Left kidney (tissue), 8 donors: Measurements from ENCODE around the gene C1orf141. TPM values are rescaled to one million over a fixed set of nuclear protein-coding genes. Genes with fewer than 3 reads are reported as not detected.
A peak's percentile ranks its signal among the peaks of the same experiment; 100 is the strongest.
"Not testable (repeated sequence)": the region's sequence is repeated elsewhere in the genome, so short reads cannot be mapped to it uniquely, and the experiment has no call there.

Experiments used
- DNase-seq: peaks from one replicate; pipeline ENCODE4 v3.0.0-alpha.2; 2013
- long read RNA-seq, 8 donors: transcript quantifications; one replicate each; lab custom pipeline, GENCODE V29; 2026
- polyA plus RNA-seq: library from polyadenylated mRNA; unstranded; fragments of 120-200 nt; gene quantifications from one replicate; pipeline ENCODE4 v1.2.1, GENCODE V29; 2013; ENCODE audit not compliant: insufficient read length

Gene C1orf141
- polyA plus RNA-seq, result 0.13 TPM
- long read RNA-seq, donor 1, result 0 reads
- long read RNA-seq, donor 2, result 0 reads
- long read RNA-seq, donor 3, result 0 reads
- long read RNA-seq, donor 4, result 0 reads
- long read RNA-seq, donor 5, result 0 reads
- long read RNA-seq, donor 6, result 0 reads
- long read RNA-seq, donor 7, result 0 reads
- long read RNA-seq, donor 8, result 0 reads

- peak; percentile 64 for DNase-seq
These were observed at the start of gene C1orf141 for GRCh38 chr1:67134695-67135094. TSS of gene C1orf141 (minus strand) at chr1:67134970. CDS start at chr1:67127240, 7,730 bp downstream.

- no peak for DNase-seq
These were observed 40.8 kb upstream of the C1orf141 start for GRCh38 chr1:67175530-67176087.

- DNase-seq, result no peak
These were observed 40.0 kb upstream of the C1orf141 start for GRCh38 chr1:67174716-67175284.

DNA sequence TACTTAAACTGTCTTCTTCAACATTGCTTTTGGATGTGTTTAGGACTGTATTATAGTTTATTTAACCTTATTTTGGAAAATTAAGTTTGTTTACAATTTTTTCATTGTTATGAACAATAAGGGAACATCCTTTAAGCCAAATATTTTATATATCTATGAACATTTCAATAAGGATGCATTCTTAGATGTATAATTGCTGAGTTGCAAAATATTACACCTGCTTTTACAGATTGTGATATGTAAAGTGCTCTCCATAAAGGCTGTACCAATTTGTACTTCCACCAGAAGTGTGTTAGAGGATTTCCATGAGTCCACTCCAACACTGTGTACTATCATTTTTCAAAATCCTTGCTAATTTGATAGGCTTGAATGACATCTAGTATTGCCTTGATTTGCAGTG lies 39.2 kb upstream of the C1orf141 start:
- no peak for DNase-seq

- DNase-seq, result no peak
These were observed 37.2 kb upstream of the C1orf141 start for GRCh38 chr1:67171978-67172377.

GRCh38 chr1:67171574-67171955 lies 36.8 kb upstream of the C1orf141 start:
- no peak for DNase-seq

- DNase-seq, result no peak
These were observed 36.2 kb upstream of the C1orf141 start for GRCh38 chr1:67170751-67171573.

DNA sequence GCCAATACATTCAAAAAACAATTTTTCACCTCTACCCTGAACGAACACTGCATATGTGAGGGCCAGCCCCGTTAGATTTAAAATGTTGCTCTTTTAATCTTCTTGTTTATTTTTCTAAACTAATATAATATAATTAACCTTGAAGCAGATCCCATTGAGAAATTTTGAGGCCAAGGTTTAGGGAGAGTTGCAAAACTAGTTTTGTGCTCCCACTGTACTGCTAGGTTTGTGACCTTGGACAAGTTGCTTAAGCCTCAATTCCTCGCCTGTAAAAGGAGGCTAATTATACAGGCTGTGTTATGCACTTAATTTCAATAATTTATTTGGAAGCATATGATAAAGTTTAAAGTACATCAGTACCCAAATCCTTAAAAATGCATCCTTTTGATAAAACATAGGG lies 35.2 kb upstream of the C1orf141 start:
- no peak for DNase-seq

DNA sequence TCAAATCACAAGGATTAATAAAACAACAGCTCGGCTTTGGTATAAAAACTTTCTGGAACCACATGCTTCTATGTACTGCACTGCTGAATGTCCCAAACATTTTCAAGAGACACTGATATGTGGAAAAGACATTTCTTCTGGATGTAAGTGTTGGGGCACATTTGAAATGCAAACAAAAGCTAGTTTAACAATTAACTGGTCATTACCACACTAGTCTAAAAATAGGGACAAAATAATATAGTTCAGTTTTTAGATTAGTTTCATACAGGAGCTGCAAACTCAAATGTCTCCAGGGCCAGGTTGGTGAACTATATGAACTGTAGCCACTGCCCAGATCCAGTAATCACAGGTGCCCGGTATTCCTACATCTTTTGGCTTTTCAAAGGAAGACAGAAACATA lies 34.7 kb upstream of the C1orf141 start:
- no peak for DNase-seq

GRCh38 chr1:67166196-67166595 lies 31.4 kb upstream of the C1orf141 start, which contains the start of gene IL23R:
TSS of gene IL23R (plus strand) at chr1:67166454. CDS start at chr1:67168121, 1,667 bp downstream.
- no peak for DNase-seq

GRCh38 chr1:67165468-67166041 lies 30.8 kb upstream of the C1orf141 start:
- DNase-seq, result no peak

GRCh38 chr1:67162954-67163353 lies 28.2 kb upstream of the C1orf141 start:
- DNase-seq, result no peak

DNA sequence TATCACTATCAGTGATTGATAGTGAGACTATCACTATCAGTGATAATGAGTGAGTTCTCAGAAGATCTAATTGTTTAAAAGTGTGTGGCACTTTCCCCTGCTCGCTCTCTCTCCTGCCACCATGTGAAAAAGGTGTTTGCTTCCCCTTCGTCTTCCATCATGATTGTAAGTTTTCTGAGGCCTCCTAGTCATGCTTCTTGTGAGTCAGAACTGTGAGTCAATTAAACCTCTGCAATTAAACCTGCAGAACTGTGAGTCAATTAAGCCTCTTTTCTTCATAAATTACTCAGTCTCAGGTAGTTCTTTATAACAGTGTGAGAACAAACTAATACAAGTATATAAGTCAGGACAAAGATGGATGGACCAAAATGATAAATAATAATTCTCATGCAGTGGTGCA lies 24.5 kb upstream of the C1orf141 start:
- DNase-seq, result no peak

DNA sequence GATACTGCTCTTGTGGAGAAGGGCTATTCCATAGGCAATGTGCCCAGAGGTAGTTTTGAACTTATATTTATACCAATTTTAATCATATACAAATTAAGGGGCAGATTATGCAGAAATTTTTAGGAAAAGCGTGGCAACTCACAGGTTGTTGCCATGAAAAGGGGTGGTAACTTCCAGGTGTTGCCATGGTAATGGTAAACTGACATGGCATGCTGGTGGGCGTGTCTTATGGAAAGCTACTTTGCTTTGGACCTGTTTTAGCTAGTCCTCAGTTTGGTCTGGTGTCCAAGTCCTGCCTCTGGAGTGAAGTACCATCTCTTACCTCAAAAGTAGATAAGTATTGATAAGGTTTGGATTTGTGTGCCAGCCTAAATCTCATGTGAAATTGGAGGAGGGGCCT lies 23.6 kb upstream of the C1orf141 start:
- DNase-seq, result no peak

DNA sequence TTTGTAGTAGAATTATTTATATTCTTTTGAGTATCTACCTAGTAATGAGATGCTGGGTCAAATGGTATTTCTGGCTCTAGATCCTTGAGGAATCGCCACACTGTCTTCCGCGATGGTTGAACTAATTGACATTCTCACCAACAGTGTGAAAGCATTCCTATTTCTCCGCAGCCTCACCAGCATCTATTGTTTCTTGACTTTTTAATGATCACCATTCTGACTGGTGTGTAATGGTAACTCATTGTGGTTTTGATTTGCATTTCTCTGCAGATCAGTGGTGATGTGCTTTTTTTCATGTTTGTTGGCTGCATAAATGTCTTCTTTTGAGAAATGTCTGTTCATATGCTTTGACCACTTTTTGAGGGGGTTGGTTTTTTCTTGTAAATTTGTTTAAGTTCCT lies 16.2 kb upstream of the C1orf141 start:
- DNase-seq, result no peak

DNA sequence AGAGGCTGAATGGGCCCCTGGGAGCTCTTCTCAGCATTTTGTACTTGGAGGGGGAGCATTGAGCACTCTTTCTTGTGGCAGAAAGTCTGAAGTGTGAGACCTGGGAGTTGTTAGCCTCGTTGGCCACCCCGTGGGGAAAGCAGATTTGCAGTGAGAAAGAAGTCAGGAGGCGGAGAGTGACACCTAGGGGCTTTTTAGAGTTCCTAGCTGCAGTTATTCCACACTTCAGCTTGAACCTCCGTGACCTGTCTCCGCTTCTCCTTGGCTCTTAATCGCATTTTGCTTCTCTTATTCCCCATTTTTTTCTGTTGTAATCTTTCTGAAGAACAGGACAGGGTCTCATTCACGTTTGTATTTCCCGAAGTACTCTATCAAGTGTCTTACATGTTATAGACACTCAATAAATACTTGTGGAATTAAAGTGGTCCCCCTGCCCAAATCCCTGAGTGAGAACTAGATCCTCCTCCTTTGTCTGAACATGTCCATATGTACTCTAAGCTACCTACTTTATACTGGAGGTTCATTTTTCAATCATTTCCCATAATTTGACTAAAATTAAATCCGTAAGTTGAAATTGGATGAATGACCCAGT lies 14.5 kb upstream of the C1orf141 start:
- DNase-seq, result peak; percentile 73

GRCh38 chr1:67148516-67149178 lies 13.9 kb upstream of the C1orf141 start:
- DNase-seq, result no peak

GRCh38 chr1:67147973-67148372 lies 13.2 kb upstream of the C1orf141 start:
- DNase-seq, result not testable (repeated sequence)

DNA sequence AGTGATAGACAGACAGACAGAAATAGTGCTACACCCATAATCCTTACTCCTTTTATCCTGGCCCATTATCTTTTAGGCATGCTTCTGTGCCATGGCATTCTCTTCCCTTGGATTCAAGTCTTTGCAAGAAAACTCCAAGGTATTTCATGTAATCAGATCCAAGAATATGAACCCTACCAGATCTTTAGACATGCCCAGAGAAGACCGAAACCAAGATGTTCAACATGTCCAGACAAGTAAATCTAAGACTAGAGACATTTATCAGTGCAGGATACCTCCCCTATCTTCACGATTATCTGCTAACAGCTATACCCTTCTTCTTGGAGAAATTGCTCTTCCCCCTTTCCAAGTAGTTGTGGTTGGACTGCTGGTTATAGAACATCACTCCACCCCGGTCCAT lies 11.8 kb upstream of the C1orf141 start:
- no peak for DNase-seq

DNA sequence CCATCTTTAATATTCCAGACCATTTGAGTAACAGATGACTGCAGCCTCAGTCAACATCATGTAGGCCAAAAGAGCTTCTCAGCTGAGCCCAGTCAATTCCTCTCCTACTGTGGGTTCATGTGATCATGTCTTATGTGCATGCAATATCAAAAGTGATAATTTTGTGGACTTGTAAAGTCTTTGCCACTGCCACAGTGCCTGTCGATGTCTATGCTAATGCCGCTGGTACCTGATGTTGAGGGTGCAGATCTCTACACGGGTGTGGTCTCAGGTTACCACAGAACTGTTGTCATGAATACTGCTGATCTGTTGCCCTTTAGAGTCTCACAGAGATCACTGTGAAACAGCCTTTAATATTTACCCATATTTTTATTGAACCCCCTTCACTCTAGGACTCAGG lies 11.3 kb upstream of the C1orf141 start:
- DNase-seq, result no peak

DNA sequence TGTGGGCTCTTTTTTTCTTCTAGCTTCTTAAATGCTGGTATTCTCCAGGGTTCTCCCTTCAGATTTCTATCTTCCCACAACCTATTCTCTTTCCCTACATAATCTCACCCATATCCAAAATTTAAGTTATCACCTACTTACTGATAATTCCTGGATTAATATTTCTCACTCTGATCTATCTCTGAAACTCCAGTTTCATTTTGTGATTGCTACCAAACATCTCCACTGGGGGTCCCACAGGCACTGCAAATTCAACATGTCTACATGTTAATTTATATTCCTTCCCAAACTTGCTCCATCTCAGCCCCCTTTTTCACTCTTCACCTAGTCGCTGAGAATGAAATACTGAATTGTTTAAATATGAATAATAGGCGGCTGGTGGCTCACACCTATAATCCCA lies 9.9 kb upstream of the C1orf141 start:
- no peak for DNase-seq

DNA sequence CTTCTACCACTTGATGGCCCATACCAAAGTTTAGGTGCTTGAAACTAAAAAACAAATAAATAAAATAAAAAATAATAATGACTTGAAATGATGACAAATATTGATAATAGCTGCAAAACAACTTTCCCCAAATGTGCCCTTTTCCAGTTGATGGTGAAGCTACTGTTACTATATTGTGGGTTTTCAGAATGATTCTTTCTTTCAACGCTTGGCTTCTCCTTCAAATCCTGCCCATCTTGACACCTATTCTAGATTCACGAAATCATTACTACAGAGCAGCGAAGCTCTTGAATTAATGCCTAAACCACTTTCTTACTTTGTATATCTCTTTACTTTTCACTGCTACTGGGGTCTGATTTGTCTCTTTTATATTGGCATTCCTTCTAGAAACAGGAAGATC lies 9.2 kb upstream of the C1orf141 start:
- no peak for DNase-seq
